Type B pancreatic cell (in vitro differentiated cells): ENCODE results near the gene CD79A. TPM values are rescaled to one million over a fixed set of nuclear protein-coding genes. Genes with fewer than 3 reads are reported as not detected.

Source experiments
- DNase-seq: peaks from one replicate; pipeline ENCODE4 v3.0.0; 2021; ENCODE audit warnings: mixed read lengths; ENCODE audit not compliant: unreplicated experiment; ENCODE audit errors: extremely low spot score
- H3K27ac Mint-ChIP-seq: 2 replicates; pipeline ENCODE4 v1.8.0; 2021; ENCODE audit warnings: mild to moderate bottlenecking, mixed read lengths
- H3K27me3 Mint-ChIP-seq: 2 replicates; pipeline ENCODE4 v1.8.0; 2021; ENCODE audit warnings: mixed read lengths
- H3K36me3 Mint-ChIP-seq: 2 replicates; pipeline ENCODE4 v1.8.0; 2021; ENCODE audit warnings: mixed read lengths
- H3K4me1 Mint-ChIP-seq: one replicate; pipeline ENCODE4 v1.8.0; 2021; ENCODE audit warnings: mixed read lengths; ENCODE audit not compliant: unreplicated experiment
- H3K4me3 Mint-ChIP-seq: 2 replicates; pipeline ENCODE4 v1.8.0; 2021; ENCODE audit warnings: mild to moderate bottlenecking, mixed read lengths
- H3K9me3 Mint-ChIP-seq: 2 replicates; pipeline ENCODE4 v1.8.0; 2021; ENCODE audit warnings: mixed read lengths
- CTCF ChIP-seq: fragments of 200-600 bp; sonication (generic); conservative IDR thresholded peaks from 2 replicates; pipeline ENCODE4 v1.5.0; 2021; ENCODE audit warnings: antibody characterized with exemption, mild to moderate bottlenecking
- total RNA-seq: library from RNA; stranded (reverse); gene quantifications from 2 replicates; pipeline ENCODE4 v1.2.1, GENCODE V29; 2021; ENCODE audit warnings: low replicate concordance

Gene CD79A
- total RNA-seq, 1 donor from 2014 or later, result 0.48 TPM

- DNase-seq, result no peak
- no peaks in the 10 kb centered on the region for H3K4me1 Mint-ChIP-seq
- no peaks in the 10 kb centered on the region for H3K27me3 Mint-ChIP-seq
- H3K36me3 Mint-ChIP-seq, result no peaks in the 10 kb centered on the region
- no peak overlapping the region for H3K4me3 Mint-ChIP-seq
- no peaks in the 10 kb centered on the region for H3K9me3 Mint-ChIP-seq
- H3K27ac Mint-ChIP-seq, result no peak overlapping the region
- TF ChIP-seq CTCF, result no peak
These were observed 20.7 kb downstream of the CD79A start for GRCh38 chr19:41897820-41898219.

GRCh38 chr19:41898235-41898634 is 21.2 kb downstream of the CD79A start:
- Mint-ChIP-seq H3K27ac (no peak overlapping the region), H3K9me3 (no peaks in the 10 kb centered on the region), H3K4me1 (no peaks in the 10 kb centered on the region), H3K27me3 (no peaks in the 10 kb centered on the region), H3K36me3 (no peaks in the 10 kb centered on the region), H3K4me3 (no peak overlapping the region)
- TF ChIP-seq CTCF, result no peak
- no peak for DNase-seq

- Mint-ChIP-seq H3K4me1 (no peaks in the 10 kb centered on the region), H3K27ac (no peak overlapping the region), H3K9me3 (no peaks in the 10 kb centered on the region), H3K36me3 (peaks cover 9% of the 10 kb centered on the region), H3K4me3 (no peak overlapping the region), H3K27me3 (no peaks in the 10 kb centered on the region)
- no peak for DNase-seq
- no peak for TF ChIP-seq CTCF
These were observed 24.8 kb downstream of the CD79A start for GRCh38 chr19:41901707-41902360.

- H3K9me3 Mint-ChIP-seq, result no peaks in the 10 kb centered on the region
- TF ChIP-seq CTCF, result no peak
- no peak overlapping the region for H3K27ac Mint-ChIP-seq
These were observed 25.5 kb downstream of the CD79A start for GRCh38 chr19:41902594-41902993.

GRCh38 chr19:41903193-41903953 is 26.3 kb downstream of the CD79A start:
- no peak for TF ChIP-seq CTCF
- Mint-ChIP-seq H3K36me3 (peaks cover 9% of the 10 kb centered on the region), H3K4me3 (no peak overlapping the region)

More at GRCh38 chr19:41902594-41902993, 25.5 kb downstream of the CD79A start:
- Mint-ChIP-seq H3K4me3 (no peak overlapping the region), H3K36me3 (peaks cover 9% of the 10 kb centered on the region), H3K4me1 (no peaks in the 10 kb centered on the region), H3K27me3 (no peaks in the 10 kb centered on the region)
- no peak for DNase-seq

More at GRCh38 chr19:41903193-41903953, 26.3 kb downstream of the CD79A start:
- Mint-ChIP-seq H3K9me3 (no peaks in the 10 kb centered on the region), H3K4me1 (no peaks in the 10 kb centered on the region), H3K27me3 (no peaks in the 10 kb centered on the region), H3K27ac (no peak overlapping the region)
- DNase-seq, result no peak
